Large intestine (tissue), 3 donors: ENCODE results near the gene AAK1. TPM values are rescaled to one million over a fixed set of nuclear protein-coding genes. Genes with fewer than 3 reads are reported as not detected.
A peak's percentile ranks its signal among the peaks of the same experiment; 100 is the strongest.
"Not testable (repeated sequence)": the region's sequence is repeated elsewhere in the genome, so short reads cannot be mapped to it uniquely, and the experiment has no call there.

Experiments used
- DNase-seq, 2 donors: peaks; one replicate each; pipeline versions ENCODE4 v3.0.0 to v3.0.0-alpha.2; 2013
- H3K27ac ChIP-seq: one replicate; pipeline ENCODE4 v1.5.1; 2013; ENCODE audit warnings: low read length
- H3K27me3 ChIP-seq: 2 replicates; pipeline ENCODE4 v1.6.1; 2013; ENCODE audit warnings: low read length; ENCODE audit not compliant: control insufficient read depth, insufficient read depth
- H3K36me3 ChIP-seq: 2 replicates; pipeline ENCODE4 v1.6.1; 2013; ENCODE audit warnings: low read length; ENCODE audit not compliant: control insufficient read depth, insufficient read depth
- H3K4me1 ChIP-seq: one replicate; pipeline ENCODE4 v1.6.1; 2013; ENCODE audit warnings: low read length; ENCODE audit not compliant: control insufficient read depth, insufficient read depth
- H3K4me3 ChIP-seq: one replicate; pipeline ENCODE4 v1.5.1; 2013; ENCODE audit warnings: low read length
- H3K9me3 ChIP-seq: one replicate; pipeline ENCODE4 v1.6.1; 2013; ENCODE audit warnings: mild to moderate bottlenecking, low read depth, low read length, moderate library complexity; ENCODE audit not compliant: control insufficient read depth
- WGBS: methylation state at CpG from one replicate; pipeline ENCODE4 v1.1.5; 2013; ENCODE audit warnings: low lambda C conversion rate; ENCODE audit not compliant: insufficient coverage; 5-methylcytosine and 5-hydroxymethylcytosine counted together
- polyA plus RNA-seq: library from polyadenylated mRNA; unstranded; fragments of 120-200 nt; gene quantifications from one replicate; pipeline ENCODE4 v1.2.1, GENCODE V29; 2013

Gene AAK1
- polyA plus RNA-seq, 1 donor: 18.6 TPM

GRCh38 chr2:69662547-69662946 lies 19.0 kb upstream of the AAK1 start:
- WGBS: no CpG with 5 or more reads among the region's 2 CpGs

GRCh38 chr2:69660637-69661036 lies 17.1 kb upstream of the AAK1 start:
- WGBS: no CpG with 5 or more reads among the region's 1 CpG
- no peak overlapping the region for H3K27ac ChIP-seq
- H3K4me3 ChIP-seq: no peak overlapping the region

More at GRCh38 chr2:69662547-69662946, 19.0 kb upstream of the AAK1 start:
- not testable (repeated sequence) for H3K4me3 ChIP-seq, H3K36me3 ChIP-seq, H3K4me1 ChIP-seq, H3K27me3 ChIP-seq, H3K27ac ChIP-seq, H3K9me3 ChIP-seq, DNase-seq

GRCh38 chr2:69659941-69660483 lies 16.5 kb upstream of the AAK1 start:
- H3K27me3 ChIP-seq: no peaks in the 10 kb centered on the region
- no peaks in the 10 kb centered on the region for H3K9me3 ChIP-seq
- H3K4me1 ChIP-seq: no peaks in the 10 kb centered on the region
- no peak overlapping the region for H3K4me3 ChIP-seq
- 70% methylated on average over 2 of the region's 2 CpGs for WGBS
- no peak overlapping the region for H3K27ac ChIP-seq
- H3K36me3 ChIP-seq: no peaks in the 10 kb centered on the region
- no peak for DNase-seq

More at GRCh38 chr2:69660637-69661036, 17.1 kb upstream of the AAK1 start:
- DNase-seq: no peak
- H3K4me1 ChIP-seq: no peaks in the 10 kb centered on the region
- H3K27me3 ChIP-seq: no peaks in the 10 kb centered on the region
- no peaks in the 10 kb centered on the region for H3K9me3 ChIP-seq
- H3K36me3 ChIP-seq: no peaks in the 10 kb centered on the region

GRCh38 chr2:69659349-69659748 lies 15.8 kb upstream of the AAK1 start:
- Histone ChIP-seq H3K4me3 (no peak overlapping the region), H3K4me1 (no peaks in the 10 kb centered on the region), H3K27ac (no peak overlapping the region), H3K9me3 (no peaks in the 10 kb centered on the region), H3K36me3 (no peaks in the 10 kb centered on the region), H3K27me3 (no peaks in the 10 kb centered on the region)
- DNase-seq: no peak
- no CpG with 5 or more reads among the region's 1 CpG for WGBS

- DNase-seq: no peak
- no CpG with 5 or more reads among the region's 7 CpGs for WGBS
Measured at GRCh38 chr2:69652206-69652605, 8.7 kb upstream of the AAK1 start.

GRCh38 chr2:69647196-69647595 lies 3.7 kb upstream of the AAK1 start:
- H3K27ac ChIP-seq, H3K36me3 ChIP-seq, H3K4me3 ChIP-seq, H3K9me3 ChIP-seq, DNase-seq, H3K4me1 ChIP-seq, H3K27me3 ChIP-seq: not testable (repeated sequence)
- no CpG with 5 or more reads among the region's 5 CpGs for WGBS

More at GRCh38 chr2:69652206-69652605, 8.7 kb upstream of the AAK1 start:
- Histone ChIP-seq H3K27me3 (no peaks in the 10 kb centered on the region), H3K36me3 (no peaks in the 10 kb centered on the region), H3K27ac (no peak overlapping the region), H3K9me3 (no peaks in the 10 kb centered on the region), H3K4me1 (no peaks in the 10 kb centered on the region), H3K4me3 (no peak overlapping the region)

- Histone ChIP-seq H3K27ac (no peak overlapping the region), H3K9me3 (no peaks in the 10 kb centered on the region), H3K36me3 (no peaks in the 10 kb centered on the region), H3K4me3 (no peak overlapping the region), H3K27me3 (no peaks in the 10 kb centered on the region), H3K4me1 (peaks cover 4% of the 10 kb centered on the region)
- no CpG with 5 or more reads among the region's 1 CpG for WGBS
- no peak for DNase-seq
Measured at GRCh38 chr2:69646714-69647113, 3.2 kb upstream of the AAK1 start.

GRCh38 chr2:69645921-69646320 lies 2.4 kb upstream of the AAK1 start:
- no peak overlapping the region for H3K27ac ChIP-seq

GRCh38 chr2:69645031-69645431 lies 1.5 kb upstream of the AAK1 start:
- peaks cover 4% of the 10 kb centered on the region for H3K4me1 ChIP-seq
- peak overlapping the region; percentile 94 for H3K4me3 ChIP-seq
- H3K36me3 ChIP-seq: no peaks in the 10 kb centered on the region
- H3K9me3 ChIP-seq: no peaks in the 10 kb centered on the region
- no peak overlapping the region for H3K27ac ChIP-seq
- DNase-seq: peak in 1 of 2 donors; percentile 26
- no peaks in the 10 kb centered on the region for H3K27me3 ChIP-seq
- WGBS: 50% methylated on average over 2 of the region's 7 CpGs

More at GRCh38 chr2:69645921-69646320, 2.4 kb upstream of the AAK1 start:
- H3K4me3 ChIP-seq: no peak overlapping the region
- H3K4me1 ChIP-seq: peaks cover 4% of the 10 kb centered on the region
- H3K9me3 ChIP-seq: no peaks in the 10 kb centered on the region
- H3K27me3 ChIP-seq: no peaks in the 10 kb centered on the region
- DNase-seq: no peak
- H3K36me3 ChIP-seq: no peaks in the 10 kb centered on the region
- no CpG with 5 or more reads among the region's 2 CpGs for WGBS

- no CpG with 5 or more reads among the region's 15 CpGs for WGBS
Measured at GRCh38 chr2:69644506-69644979, 1.0 kb upstream of the AAK1 start.

More at GRCh38 chr2:69644506-69644979, 1.0 kb upstream of the AAK1 start:
- no peaks in the 10 kb centered on the region for H3K36me3 ChIP-seq
- peaks cover 4% of the 10 kb centered on the region for H3K4me1 ChIP-seq
- H3K9me3 ChIP-seq: no peaks in the 10 kb centered on the region
- H3K27ac ChIP-seq: peak overlapping the region; percentile 97
- no peak for DNase-seq
- H3K27me3 ChIP-seq: no peaks in the 10 kb centered on the region
- H3K4me3 ChIP-seq: peak overlapping the region; percentile 94
